Neural progenitor cell (in vitro differentiated cells): ENCODE results near the gene HMX1.

Experiments
- EZH2 ChIP-seq: fragments of 200-600 bp; sonication (generic); IDR thresholded peaks from 2 replicates; pipeline ENCODE4 v1.6.1; 2017; ENCODE audit warnings: antibody characterized with exemption, mild to moderate bottlenecking, moderate library complexity
- TF ChIP-seq, protein P1 (sequence below): fragments of 200-600 bp; sonication (generic); IDR thresholded peaks from 2 replicates; pipeline ENCODE4 v1.5.1; 2017; ENCODE audit warnings: antibody characterized with exemption, mild to moderate bottlenecking

DNA sequence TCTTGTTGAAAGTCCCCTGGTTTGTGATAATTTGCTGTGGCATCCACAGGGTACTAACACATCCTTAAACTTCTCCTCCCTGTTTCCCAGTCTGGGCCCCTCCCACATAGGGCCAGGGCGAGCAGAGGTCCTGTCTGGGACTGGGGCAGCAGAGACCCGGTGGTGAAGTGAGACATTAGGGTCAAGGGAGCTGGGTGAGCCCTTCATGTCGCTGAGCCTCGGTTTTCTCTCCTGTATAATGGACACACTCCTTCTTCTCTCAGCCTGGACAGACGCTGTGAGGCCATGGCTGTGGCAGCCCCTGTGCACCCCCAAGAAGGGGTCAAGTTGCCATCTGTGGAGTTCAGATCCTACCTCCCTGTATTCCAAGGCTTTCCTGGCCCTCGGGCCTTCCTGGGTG, 33.0 kb upstream of the HMX1 start:
- TF ChIP-seq, protein P1, sequence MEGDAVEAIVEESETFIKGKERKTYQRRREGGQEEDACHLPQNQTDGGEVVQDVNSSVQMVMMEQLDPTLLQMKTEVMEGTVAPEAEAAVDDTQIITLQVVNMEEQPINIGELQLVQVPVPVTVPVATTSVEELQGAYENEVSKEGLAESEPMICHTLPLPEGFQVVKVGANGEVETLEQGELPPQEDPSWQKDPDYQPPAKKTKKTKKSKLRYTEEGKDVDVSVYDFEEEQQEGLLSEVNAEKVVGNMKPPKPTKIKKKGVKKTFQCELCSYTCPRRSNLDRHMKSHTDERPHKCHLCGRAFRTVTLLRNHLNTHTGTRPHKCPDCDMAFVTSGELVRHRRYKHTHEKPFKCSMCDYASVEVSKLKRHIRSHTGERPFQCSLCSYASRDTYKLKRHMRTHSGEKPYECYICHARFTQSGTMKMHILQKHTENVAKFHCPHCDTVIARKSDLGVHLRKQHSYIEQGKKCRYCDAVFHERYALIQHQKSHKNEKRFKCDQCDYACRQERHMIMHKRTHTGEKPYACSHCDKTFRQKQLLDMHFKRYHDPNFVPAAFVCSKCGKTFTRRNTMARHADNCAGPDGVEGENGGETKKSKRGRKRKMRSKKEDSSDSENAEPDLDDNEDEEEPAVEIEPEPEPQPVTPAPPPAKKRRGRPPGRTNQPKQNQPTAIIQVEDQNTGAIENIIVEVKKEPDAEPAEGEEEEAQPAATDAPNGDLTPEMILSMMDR = no peak
- no peak for TF ChIP-seq EZH2
